ENCODE results near the gene PCGF6.

- no peak for TF ChIP-seq CTCF (conservative IDR thresholded peaks at IDR 0.05 in 1 of 2, IDR thresholded peaks at IDR 0.05 in 1 of 2; ENCODE audit: extremely low read depth in 1 of 2, insufficient read depth in 1 of 2, low read depth in 1 of 2, low read length in 2 of 2)
- TF ChIP-seq EZH2 (IDR thresholded peaks at IDR 0.05; ENCODE audit: borderline replicate concordance, low read length): no peak
These were observed 88.7 kb downstream of the PCGF6 start for GRCh38 chr10:103262229-103262628.
